ENCODE results near the gene ALK.

The ALK gene

DNA sequence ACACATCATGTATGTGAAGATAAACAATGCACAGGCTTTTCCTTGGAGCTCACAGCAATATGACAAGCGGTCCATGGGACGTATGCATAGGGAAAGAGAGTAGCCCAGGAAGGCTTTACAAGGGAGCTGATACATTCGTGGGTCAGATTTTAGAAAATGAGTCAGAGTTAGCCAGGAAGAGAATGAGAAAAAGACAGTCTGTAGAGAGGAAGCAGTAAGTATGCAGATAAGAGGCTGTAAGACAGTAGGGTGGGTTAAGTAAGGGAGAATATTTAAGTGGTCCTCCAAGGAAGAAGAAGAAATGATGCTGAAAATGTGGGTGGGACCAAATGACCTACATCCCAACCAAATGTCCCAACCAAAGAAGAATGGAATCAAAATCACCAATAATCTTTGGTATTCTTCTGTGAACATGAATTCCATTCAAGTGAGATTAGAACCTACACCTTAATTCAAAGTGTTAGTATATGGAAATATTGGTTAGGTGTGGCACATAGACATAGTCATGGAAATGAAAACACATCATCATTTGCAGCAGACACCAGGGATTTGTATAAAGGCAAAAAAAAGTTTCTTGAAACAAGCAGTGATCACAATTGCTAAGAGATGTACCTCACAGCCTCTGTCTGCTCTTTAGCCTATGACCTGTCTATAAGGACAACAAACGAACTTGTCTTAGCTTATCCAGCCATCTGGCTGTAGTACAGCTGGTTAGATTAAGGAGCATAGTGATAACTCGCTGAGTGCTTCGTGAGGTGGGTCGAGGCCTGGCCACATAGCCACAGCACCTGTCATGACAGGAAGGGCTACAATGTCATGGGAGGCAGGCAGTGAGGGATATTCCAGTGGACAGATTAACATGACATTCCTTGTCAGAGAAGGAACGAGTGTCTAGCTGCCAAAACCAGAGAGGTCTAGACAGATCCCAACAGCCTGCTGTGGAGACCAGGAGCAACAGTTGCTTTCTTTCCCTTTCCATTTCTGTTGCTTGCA, 133.6 kb downstream of the ALK start:
- no peak for FAIRE-seq

DNA sequence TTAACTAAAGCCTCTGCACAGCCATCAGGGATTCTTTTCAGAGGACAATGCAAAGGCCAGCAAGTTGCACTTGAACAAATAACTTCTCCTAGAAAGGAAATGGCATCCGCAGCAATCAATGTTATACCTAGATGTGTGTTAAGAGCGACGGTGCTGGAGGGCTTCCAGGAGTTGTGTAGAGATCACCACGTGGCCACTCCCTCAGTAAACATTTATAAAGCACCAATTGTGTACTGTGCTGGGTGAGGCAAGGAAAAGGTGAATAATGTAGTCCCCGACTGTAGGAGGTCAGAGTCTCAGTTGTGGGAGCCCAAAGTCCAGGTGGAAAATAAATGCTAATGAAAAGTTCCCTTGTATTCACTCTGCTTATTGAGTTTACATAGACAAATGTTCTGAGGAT, 135.0 kb downstream of the ALK start:
- FAIRE-seq, result no peak

DNA sequence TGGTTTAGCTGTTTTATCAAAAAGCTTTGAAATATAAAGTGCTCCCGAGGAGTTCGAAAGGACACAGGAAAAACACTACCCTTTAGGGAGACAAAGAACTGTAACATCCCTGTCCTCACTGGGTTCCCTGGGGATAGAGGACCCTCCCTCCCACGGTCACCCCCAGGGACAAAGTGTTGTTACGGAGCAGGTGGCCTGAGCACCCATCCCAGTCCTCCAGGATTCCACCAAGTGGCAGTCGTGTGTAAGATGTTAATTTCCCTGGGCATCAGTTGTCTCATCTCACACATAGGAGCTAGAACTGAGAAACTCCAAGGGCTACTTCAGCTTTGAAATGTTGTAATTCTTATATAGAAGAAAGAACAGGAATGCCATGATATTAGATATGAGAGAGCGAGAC, 137.7 kb downstream of the ALK start:
- FAIRE-seq, result no peak

DNA sequence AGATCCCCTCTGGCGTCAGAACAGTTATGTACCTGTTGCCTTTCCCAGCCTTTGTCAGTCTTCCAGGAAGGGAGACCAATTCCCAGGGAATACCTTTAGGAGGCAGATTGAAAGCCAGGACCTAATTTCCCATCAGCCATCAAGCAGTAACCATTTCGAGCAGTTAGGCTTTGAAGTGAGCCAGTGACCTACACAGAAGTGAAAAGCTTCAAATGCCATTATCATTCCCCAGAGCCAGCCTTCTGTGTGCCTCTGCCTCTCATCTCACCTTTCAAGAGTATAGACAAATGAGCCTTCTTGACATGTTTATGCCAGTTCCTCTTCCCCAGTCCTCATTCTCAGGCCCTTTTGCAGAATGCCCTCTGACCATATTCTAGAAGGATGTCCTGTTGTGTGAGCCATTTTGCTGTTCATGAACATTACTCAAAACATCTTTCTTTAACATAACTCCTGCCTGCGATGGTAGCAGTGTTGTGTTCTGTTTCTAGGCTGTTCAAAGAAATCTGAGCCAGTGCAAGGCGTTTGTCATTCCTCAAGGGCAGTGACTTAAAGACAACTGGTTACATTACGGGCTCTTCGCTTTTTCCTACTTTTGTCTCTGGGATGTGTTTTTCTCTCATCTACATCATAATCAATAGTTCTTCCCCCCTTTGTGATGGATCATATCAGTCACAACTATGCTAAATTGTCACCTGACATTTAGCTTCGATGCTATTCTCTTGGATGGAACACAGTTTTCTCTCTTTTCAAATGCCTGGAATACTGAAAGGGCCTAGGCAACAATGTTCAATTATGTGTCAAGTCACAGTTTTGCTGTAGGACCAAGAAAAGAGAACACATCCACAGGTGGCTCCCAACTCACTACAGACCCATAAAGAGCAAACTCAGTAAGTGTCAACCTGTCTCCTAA, 138.6 kb downstream of the ALK start:
- FAIRE-seq, result no peak

DNA sequence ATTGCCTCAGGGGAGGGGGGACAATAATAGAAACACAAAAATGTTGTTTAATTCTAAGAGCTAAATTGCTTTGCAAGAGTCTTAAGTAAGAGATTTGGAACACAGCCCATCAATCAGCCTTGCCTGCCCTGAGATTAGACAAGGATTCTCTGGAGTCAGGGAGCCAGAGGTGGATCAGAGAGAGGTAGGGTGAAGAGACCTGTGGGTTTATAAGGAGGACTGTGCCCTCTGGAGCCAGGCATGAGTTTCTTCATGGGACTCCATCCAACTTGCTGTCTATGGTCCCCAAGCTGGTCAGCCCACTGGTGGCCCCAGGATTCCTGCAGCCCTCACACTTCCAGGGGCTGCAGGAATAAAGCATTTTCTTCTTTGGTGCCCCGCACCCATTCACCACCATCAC, 139.3 kb downstream of the ALK start:
- FAIRE-seq, result no peak

DNA sequence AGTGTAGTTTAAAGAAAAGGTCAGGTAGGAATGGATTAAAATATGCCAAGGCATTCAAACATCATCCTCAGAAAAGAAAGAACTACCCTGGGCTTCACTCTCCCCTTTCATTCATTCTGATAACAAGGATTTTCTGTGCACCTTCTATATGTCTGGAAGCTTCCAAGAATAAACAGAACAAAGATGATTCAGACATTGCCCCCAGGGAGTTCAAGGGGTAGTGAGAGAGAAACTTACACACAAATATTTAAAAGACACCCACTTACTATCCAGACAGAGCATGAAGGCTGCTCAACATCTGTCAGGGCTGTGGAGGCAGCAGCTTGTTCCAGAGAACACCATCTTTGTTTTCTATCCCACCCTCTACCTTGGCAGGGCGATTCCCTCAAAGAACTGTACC, 140.5 kb downstream of the ALK start:
- FAIRE-seq, result no peak

DNA sequence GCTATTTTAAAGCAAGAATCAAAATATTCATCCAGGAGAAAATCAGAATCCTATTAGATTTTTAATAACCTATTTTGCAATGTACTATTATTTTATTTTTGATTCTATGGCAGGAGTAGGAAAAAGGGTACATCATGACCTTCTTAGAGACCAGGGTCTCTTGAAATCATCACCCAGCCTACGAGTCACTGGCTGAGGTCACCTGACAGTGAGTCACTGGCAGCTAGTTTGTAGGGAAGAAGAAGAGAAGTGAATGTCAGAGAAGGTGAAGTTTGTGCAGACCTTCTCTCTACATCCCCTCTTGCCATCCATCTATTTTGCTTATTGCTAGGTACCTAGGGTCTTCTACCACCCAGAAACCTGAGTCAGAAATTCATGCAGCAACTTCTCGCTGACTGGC, 144.2 kb downstream of the ALK start:
- no peak for FAIRE-seq

DNA sequence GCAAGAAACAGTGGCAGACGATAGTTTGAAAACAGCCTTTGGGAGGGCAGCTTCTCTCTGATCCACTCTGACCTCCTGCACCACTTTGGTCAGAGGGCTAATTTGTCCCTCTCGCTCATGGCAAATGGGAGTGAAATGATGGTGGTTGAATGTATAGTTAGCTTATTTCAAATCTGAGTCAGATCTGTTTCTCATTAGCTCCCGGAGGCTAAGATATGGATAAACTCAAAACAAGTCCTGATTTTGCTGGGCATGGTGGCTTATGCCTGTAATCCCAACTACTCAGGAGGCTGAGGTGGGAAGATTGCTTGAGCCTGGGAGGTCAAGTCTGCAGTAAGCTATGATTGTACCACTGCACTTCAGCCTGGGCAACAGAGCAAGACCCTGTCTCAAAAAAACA, 145.0 kb downstream of the ALK start:
- no peak for FAIRE-seq

DNA sequence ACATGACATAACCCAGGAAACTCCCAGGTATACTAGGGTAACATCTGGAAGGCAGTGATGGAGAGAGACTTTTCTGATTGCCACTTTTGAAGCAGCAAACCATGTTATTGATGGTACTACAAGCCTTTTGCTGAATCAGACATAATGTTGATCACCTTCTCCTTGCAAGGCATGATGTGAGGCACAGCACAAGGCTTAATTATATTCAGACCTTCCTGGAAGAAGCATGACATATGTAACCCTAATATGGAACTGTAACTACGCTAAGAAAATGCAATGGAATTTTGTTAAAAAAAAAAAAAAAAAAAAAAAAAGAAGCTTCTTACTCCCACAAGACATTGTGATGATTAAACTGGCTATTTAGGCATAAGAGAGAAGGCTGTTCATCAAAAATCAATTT, 145.4 kb downstream of the ALK start:
- FAIRE-seq, result no peak

DNA sequence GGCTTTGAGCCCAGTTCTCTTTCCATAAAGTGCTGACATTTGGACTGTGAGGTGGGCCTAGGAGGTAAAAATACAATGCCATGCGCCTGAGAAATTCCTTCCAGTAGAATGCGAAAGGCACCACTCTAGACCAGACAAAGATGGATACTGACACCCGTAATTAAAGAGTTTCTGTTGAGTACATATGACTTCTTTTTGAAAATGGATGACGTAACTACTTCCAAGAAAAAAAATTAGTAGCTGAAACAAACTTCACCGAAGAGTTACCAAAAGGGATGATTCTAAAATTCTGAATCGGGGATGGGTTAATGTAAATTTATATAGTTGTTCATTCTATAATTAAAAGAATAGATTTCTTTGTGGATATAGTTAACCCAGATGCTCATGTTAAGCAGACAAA, 146.8 kb downstream of the ALK start:
- no peak for FAIRE-seq

DNA sequence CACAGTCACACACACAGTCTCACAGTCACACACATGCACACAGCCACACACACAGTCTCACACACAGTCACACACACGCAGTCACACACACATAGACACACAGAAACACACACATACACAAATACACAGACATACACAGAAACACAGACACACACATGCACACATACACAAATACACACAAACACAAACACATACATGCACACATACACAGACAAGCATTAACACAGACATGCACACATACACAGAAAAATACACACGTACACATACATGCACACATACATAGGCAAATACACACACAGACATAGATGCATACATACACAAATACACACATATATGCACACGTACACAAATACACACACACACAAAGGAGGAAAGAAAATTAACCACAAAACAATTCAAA, 150.5 kb downstream of the ALK start:
- no peak for FAIRE-seq

DNA sequence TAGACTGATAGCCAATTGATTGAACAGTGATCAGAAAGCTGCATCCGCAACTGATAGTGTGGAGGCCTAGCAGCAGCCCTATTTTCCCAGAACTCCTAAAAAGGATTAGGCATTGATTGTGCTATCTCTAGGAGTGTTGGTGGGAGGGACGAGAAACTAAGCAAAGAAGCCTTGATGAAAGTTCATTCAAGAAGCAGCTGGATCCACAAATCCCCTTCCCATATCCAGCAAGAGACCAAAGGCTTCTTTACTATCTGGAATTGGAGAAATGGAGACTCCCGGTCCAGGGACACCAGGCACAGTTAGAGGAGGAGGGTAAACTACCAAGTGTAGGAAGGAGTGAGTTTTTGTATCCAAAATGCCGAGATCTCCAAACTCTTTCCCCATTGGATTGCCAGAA, 151.5 kb downstream of the ALK start:
- no peak for FAIRE-seq

DNA sequence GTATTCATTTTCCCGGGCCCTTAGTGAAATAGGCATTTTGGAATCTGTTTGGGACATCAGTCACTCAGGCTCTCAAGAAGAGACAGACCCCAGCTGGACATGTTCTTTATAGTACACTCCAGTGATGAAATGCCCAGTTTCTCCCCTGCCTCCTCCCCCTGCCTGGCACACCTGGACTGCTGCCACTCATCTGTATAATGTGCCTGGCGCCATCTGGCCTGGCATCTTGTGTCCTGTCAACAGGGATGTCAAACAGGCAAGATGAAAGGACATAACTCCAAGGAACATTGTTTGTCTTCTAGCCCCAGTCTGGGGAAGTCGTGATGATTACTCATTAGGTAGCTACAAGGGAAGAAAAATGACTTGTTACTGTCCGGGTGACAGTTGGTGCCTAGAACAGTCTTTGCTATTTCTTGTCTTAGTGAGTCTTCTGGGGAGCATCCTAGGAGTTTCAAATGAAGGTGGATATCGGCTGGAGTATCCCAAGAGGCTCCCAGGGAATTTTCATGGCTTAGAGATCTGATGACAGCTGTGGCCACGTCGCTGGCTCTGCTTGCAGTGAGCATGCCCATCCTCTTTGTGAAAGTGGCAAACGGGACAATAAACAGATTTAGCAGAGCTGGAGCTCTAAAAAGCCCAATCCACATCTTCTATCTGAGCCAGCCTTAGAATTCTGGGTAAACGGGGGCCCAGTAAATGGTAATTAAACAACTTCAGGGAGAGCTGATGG, 153.6 kb downstream of the ALK start:
- no peak for FAIRE-seq

DNA sequence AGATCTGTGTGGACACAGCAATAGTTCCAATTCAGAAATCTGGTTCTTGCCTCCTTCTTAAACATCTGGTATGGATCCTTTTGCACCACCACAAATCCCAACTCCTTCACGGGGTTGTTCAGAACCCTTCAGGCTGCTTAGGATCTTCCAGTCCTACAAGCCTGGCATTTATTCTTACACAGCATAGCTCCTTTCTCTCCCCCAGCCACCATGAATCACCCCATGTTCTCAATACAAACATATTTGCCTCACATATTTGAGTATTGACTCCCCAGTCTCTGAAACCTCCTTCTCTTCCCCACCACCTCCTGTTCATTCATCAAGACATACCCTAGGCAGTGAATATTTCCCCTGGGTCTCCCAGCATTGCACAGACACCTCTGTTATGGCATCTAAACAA, 155.2 kb downstream of the ALK start:
- FAIRE-seq, result no peak

DNA sequence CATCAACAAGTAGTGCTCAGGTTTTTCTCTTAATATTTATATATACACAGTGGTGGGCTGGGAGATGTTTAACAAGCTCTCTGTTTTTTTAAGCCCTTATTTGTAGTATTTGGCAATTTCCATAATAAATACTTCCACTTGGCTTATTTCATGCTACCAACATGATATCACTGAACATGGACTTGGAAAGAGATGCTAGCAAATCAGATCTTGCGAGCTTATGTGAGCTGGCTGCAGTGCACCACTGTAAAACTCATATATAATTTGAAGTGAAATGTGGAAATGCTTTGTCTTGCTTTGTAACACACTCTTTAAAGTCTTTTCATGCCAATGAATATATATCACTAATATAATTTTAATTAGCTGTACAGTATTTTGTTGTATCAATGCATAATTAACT, 155.7 kb downstream of the ALK start:
- FAIRE-seq, result no peak

DNA sequence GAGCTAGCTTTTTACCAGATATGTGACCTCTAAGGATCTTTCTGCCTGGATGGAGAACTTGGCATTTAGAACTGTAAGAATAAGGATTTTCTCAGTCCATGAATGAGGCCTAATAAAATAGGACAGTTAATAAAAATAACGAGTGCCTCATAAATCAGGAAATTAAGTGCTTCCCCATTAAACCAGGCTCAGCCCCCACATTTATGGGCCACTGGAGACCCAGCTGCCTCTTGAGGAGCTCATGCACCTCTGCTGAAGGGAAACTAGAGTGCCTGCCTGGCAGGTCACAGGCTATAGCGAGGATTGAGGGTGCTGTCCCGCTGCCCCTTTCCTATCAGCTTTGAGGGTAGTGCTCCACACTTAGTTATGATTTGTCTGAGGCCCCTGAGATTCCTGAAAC, 158.0 kb downstream of the ALK start:
- FAIRE-seq, result no peak

DNA sequence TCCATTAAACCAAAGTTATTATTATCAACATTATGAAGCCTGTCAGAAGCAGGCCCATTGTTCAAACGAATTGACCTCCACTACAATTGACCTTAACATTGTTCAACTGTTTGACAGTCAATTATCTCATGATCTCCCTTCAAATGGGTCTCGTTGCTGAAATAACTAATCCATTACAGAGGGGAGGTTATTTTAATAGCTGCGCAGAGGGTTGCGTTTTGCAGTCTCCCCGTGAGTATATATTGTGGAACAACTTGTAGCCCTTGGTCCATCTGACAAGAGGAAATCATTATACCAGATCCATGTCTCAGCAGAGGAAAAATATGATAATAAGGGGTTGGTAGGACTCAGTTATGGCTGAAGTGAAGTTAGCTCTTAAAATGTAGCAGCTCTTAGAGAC, 159.1 kb downstream of the ALK start:
- no peak for FAIRE-seq

DNA sequence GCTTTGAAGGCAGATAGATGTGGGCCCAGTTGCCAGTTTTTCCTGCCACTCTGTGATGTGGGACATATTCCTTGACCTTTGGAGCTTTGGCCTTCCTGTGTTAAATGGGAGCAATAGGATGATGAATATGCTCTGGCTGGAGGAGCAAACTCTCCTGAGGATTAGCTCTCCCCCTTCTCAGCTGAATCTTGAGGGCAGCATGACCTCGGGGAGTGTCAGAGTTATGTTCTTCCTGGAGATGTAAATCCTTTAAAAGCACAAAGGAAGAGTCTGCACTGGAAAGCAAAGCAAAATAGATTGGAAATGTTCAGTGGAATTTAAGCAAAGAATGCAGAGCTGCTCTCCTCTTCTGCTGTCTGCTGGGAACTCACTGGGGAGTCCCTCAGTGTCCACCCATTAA, 160.1 kb downstream of the ALK start:
- FAIRE-seq, result no peak

DNA sequence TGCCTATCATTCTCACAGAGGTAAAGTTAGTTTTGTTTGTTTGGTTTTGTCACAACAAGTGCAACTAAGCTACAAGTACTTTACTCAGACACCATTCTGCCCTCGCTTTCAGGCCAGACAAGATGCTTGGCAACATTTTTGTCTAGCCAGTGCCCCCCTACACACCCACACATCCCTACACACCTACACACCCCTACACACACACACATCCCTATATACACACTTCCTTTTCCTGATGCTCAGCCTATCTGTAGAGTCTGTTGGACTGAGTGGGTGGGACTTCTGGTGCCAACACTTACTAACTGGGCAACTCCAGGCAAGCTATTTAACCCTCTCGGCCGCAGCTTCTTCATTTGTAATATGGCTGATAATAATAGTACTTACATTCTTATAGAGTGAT, 161.4 kb downstream of the ALK start:
- no peak for FAIRE-seq

DNA sequence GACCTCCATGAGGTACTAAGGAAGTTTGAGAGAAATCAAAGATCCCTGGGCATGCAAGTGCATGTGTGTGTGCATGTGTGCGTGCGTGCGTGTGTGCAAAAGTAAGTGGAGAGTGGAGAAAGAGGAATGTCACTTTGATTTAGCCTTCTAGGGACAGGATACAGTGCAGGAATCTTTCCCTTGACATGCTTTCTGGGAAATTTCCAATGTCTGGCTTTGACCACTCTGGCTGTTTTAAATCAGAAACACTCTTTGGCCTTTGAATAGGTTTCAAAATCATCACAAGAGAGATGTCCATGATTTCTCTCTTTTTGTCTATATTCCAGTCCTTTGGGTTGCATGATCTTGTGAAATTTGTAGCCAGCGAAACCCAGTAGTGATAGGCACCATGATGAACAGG, 162.0 kb downstream of the ALK start:
- no peak for FAIRE-seq

DNA sequence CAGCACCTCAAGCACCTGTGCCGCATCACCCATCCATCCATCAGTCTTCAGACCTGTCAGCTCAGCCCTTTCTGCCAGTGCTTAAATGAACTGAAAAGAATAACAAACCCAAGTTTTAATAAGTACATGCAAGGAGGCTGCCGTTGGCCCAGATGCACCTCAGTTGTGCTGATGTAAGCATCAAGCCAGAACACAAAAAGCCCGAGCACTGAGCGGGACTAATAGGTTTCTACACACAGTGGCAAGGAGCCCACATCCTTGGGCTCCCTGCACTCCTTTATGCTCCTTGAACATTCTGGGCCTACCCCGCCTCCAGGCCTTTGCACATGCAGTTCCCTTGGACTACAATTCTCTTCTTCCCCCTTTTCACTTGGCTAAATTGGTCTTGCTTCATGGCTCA, 165.6 kb downstream of the ALK start:
- FAIRE-seq, result no peak

DNA sequence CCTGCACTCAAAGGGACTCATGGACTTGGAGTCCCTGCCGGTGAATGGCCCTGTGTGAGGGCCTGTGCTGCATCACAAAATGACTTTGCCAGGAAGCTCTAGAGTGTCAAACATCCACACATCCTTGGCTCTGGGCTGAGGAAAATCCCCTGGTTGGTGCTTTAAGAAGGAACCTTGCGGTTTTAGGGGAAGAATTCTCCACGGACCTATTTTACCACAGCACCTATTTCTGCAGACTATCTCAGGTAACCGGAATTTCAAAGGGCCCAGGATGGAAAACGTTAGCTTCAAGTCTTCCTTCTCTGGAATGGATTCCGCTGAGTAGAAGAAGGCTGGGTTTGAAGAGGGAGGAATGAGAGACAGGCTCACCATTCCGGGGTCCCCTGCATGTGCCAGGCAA, 166.2 kb downstream of the ALK start:
- FAIRE-seq, result no peak
